Mesodermal cell (in vitro differentiated cells): ENCODE results near the gene MATN1.

Experiments used
- H3K27ac ChIP-seq: 2 replicates; pipeline ENCODE4 v1.7.0; 2013; ENCODE audit warnings: mild to moderate bottlenecking, low read depth, low read length, moderate library complexity; ENCODE audit not compliant: severe bottlenecking
- H3K36me3 ChIP-seq: 2 replicates; pipeline ENCODE4 v1.7.1; 2013; ENCODE audit warnings: mild to moderate bottlenecking, low read length, moderate library complexity; ENCODE audit not compliant: control insufficient read depth, insufficient read depth
- H3K4me1 ChIP-seq: one replicate; pipeline ENCODE4 v1.7.1; 2013; ENCODE audit warnings: mild to moderate bottlenecking, low read length; ENCODE audit not compliant: insufficient read depth, control insufficient read depth, poor library complexity, severe bottlenecking
- H3K4me3 ChIP-seq: 2 replicates; pipeline ENCODE4 v1.7.0; 2013; ENCODE audit warnings: low read length, control low read depth, mild to moderate bottlenecking; ENCODE audit not compliant: insufficient read depth, poor library complexity, severe bottlenecking; ENCODE audit errors: extremely low read depth
- H3K9me3 ChIP-seq: 2 replicates; pipeline ENCODE4 v1.7.1; 2013; ENCODE audit warnings: mild to moderate bottlenecking, low read length, moderate library complexity; ENCODE audit not compliant: control insufficient read depth
- WGBS, 2 experiments: methylation state at CpG; one replicate each; pipeline ENCODE4 v1.1.5; 2013; ENCODE audit warnings: missing lambda C conversion rate in 2 of 2; ENCODE audit not compliant: insufficient coverage in 2 of 2; 5-methylcytosine and 5-hydroxymethylcytosine counted together

Gene MATN1

DNA sequence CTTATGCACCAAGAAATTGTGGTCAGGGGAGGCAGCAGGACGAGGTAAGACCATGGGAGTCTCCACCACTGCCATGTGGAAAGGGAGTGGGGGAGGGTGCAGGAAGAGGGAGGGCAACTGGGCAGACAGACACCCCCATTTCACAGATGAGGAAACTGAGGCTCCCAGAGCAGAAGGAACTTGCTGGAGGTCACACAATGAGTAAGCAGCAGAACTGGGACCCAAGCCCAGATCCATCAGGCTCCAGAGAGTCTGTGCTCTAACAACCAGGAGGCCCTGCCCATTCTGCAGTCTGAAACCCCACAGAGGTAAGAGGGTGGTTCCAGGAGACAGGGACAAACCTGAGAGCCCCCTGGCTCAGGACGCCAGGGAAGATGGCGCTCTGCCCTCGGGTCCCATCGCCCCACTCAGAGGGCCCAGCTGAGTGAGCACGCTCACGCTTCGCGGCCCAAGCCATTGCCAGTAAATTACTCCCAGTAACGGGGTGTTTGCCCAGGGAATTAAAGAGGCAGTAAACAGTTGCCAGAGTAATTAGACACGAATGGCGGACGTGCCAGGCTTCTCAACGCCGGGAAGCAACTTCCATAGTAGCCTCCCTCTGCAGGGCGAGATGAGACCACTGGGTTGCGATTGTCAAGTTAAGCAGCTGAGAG lies 59.2 kb downstream of the MATN1 start:
- H3K9me3 ChIP-seq = no peaks in the 10 kb centered on the region
- no peaks in the 10 kb centered on the region for H3K36me3 ChIP-seq
- no peaks in the 10 kb centered on the region for H3K4me1 ChIP-seq
- 92 to 94% methylated on average over 17 of the region's 17 CpGs for WGBS, 2 experiments
- no peak overlapping the region for H3K27ac ChIP-seq
- no peak overlapping the region for H3K4me3 ChIP-seq

- 87 to 90% methylated on average over 9 to 13 of the region's 13 CpGs for WGBS, 2 experiments
- H3K4me3 ChIP-seq = no peak overlapping the region
- H3K9me3 ChIP-seq = no peaks in the 10 kb centered on the region
- no peak overlapping the region for H3K27ac ChIP-seq
- no peaks in the 10 kb centered on the region for H3K36me3 ChIP-seq
- H3K4me1 ChIP-seq = no peaks in the 10 kb centered on the region
Observed at GRCh38 chr1:30663596-30664091, 59.7 kb downstream of the MATN1 start.

DNA sequence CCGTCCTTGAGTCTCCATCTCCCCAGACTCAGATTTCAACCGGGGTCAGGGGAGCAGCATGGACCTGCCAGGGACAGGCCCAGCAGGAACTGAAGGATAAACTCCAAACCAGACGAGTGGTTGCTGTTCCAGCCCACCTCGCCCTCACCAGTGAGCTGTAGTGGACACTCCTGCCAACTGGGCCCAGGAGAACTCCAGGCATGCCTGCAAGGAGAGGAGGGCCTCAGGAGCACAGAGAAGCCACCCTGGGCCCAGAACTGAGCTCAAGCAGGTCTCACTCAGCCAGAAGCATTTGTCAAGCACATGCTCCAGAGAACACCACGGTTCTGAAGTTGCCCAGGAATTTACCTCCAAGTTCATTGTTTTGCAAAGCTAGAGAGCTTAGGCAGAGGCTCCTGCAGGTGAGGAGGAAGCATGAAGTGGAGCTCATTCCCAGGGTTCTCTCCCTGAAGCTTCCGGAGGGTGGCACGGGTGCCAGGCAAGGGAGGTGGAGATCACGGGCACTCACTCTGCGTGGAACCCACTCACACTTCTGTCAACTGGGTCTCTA lies 61.0 kb downstream of the MATN1 start:
- no peaks in the 10 kb centered on the region for H3K9me3 ChIP-seq
- no peak overlapping the region for H3K27ac ChIP-seq
- WGBS, 2 experiments = 79 to 80% methylated on average over 9 of the region's 9 CpGs
- H3K4me1 ChIP-seq = no peaks in the 10 kb centered on the region
- H3K4me3 ChIP-seq = no peak overlapping the region
- H3K36me3 ChIP-seq = no peaks in the 10 kb centered on the region

- Histone ChIP-seq H3K4me3 (no peak overlapping the region), H3K4me1 (no peaks in the 10 kb centered on the region), H3K36me3 (no peaks in the 10 kb centered on the region), H3K27ac (no peak overlapping the region), H3K9me3 (no peaks in the 10 kb centered on the region)
- WGBS, 2 experiments = 95 to 96% methylated on average over 9 to 10 of the region's 10 CpGs
Observed at GRCh38 chr1:30661311-30661710, 62.1 kb downstream of the MATN1 start.
